ENCODE data around the gene CTSC.

The CTSC gene

GRCh38 chr11:88367310-88367709, 29.8 kb upstream of the CTSC start:
- Histone ChIP-seq H3K27ac (ENCODE audit: low read depth, low read length) (no peak overlapping the region), H3K27me3 (ENCODE audit: insufficient read depth, low read length) (no peaks in the 10 kb centered on the region), H3K36me3 (ENCODE audit: insufficient read depth, low read length) (no peaks in the 10 kb centered on the region), H3K79me2 (ENCODE audit: control insufficient read depth, insufficient read depth, low read length, unreplicated experiment) (no peaks in the 10 kb centered on the region), H2AFZ (ENCODE audit: low read length, unreplicated experiment) (no peak overlapping the region), H3K4me1 (ENCODE audit: control insufficient read depth, insufficient read depth, low read length, unreplicated experiment) (peaks cover 17% of the 10 kb centered on the region), H3K4me3 (ENCODE audit: low read depth, low read length) (no peak overlapping the region)

- peak overlapping the region; percentile 6 for H3K27ac ChIP-seq (ENCODE audit: low read depth, low read length)
- no peak overlapping the region for H2AFZ ChIP-seq (ENCODE audit: low read length, unreplicated experiment)
Measured at GRCh38 chr11:88363648-88364065, 26.1 kb upstream of the CTSC start.

GRCh38 chr11:88363004-88363403, 25.5 kb upstream of the CTSC start:
- H3K4me3 ChIP-seq (ENCODE audit: low read depth, low read length) = no peak overlapping the region
- no peak overlapping the region for H2AFZ ChIP-seq (ENCODE audit: low read length, unreplicated experiment)
- peak overlapping the region; percentile 6; the same call in 1 of the 2 replicates for H3K27ac ChIP-seq (ENCODE audit: low read depth, low read length)
- no peaks in the 10 kb centered on the region for H3K36me3 ChIP-seq (ENCODE audit: insufficient read depth, low read length)
- H3K79me2 ChIP-seq (ENCODE audit: control insufficient read depth, insufficient read depth, low read length, unreplicated experiment) = no peaks in the 10 kb centered on the region
- H3K27me3 ChIP-seq (ENCODE audit: insufficient read depth, low read length) = no peaks in the 10 kb centered on the region
- peaks cover 26% of the 10 kb centered on the region for H3K4me1 ChIP-seq (ENCODE audit: control insufficient read depth, insufficient read depth, low read length, unreplicated experiment)

More at GRCh38 chr11:88363648-88364065, 26.1 kb upstream of the CTSC start:
- Histone ChIP-seq H3K4me3 (ENCODE audit: low read depth, low read length) (no peak overlapping the region), H3K36me3 (ENCODE audit: insufficient read depth, low read length) (no peaks in the 10 kb centered on the region), H3K27me3 (ENCODE audit: insufficient read depth, low read length) (no peaks in the 10 kb centered on the region), H3K79me2 (ENCODE audit: control insufficient read depth, insufficient read depth, low read length, unreplicated experiment) (no peaks in the 10 kb centered on the region), H3K4me1 (ENCODE audit: control insufficient read depth, insufficient read depth, low read length, unreplicated experiment) (peaks cover 23% of the 10 kb centered on the region)

GRCh38 chr11:88360141-88360540, 22.6 kb upstream of the CTSC start:
- Histone ChIP-seq H2AFZ (ENCODE audit: low read length, unreplicated experiment) (no peak overlapping the region), H3K4me3 (ENCODE audit: low read depth, low read length) (no peak overlapping the region), H3K27me3 (ENCODE audit: insufficient read depth, low read length) (no peaks in the 10 kb centered on the region), H3K4me1 (ENCODE audit: control insufficient read depth, insufficient read depth, low read length, unreplicated experiment) (peaks cover 37% of the 10 kb centered on the region), H3K36me3 (ENCODE audit: insufficient read depth, low read length) (no peaks in the 10 kb centered on the region), H3K79me2 (ENCODE audit: control insufficient read depth, insufficient read depth, low read length, unreplicated experiment) (no peaks in the 10 kb centered on the region), H3K27ac (ENCODE audit: low read depth, low read length) (no peak overlapping the region)

- H3K27ac ChIP-seq (ENCODE audit: low read depth, low read length) = no peak overlapping the region
- no peak overlapping the region for H3K4me3 ChIP-seq (ENCODE audit: low read depth, low read length)
Measured at GRCh38 chr11:88359541-88359940, 22.0 kb upstream of the CTSC start.

GRCh38 chr11:88359114-88359513, 21.6 kb upstream of the CTSC start:
- Histone ChIP-seq H3K4me3 (ENCODE audit: low read depth, low read length) (no peak overlapping the region), H3K36me3 (ENCODE audit: insufficient read depth, low read length) (no peaks in the 10 kb centered on the region), H3K27ac (ENCODE audit: low read depth, low read length) (no peak overlapping the region), H3K79me2 (ENCODE audit: control insufficient read depth, insufficient read depth, low read length, unreplicated experiment) (no peaks in the 10 kb centered on the region), H2AFZ (ENCODE audit: low read length, unreplicated experiment) (no peak overlapping the region), H3K27me3 (ENCODE audit: insufficient read depth, low read length) (no peaks in the 10 kb centered on the region), H3K4me1 (ENCODE audit: control insufficient read depth, insufficient read depth, low read length, unreplicated experiment) (peaks cover 33% of the 10 kb centered on the region)

More at GRCh38 chr11:88359541-88359940, 22.0 kb upstream of the CTSC start:
- Histone ChIP-seq H3K4me1 (ENCODE audit: control insufficient read depth, insufficient read depth, low read length, unreplicated experiment) (peaks cover 37% of the 10 kb centered on the region), H3K36me3 (ENCODE audit: insufficient read depth, low read length) (no peaks in the 10 kb centered on the region), H3K27me3 (ENCODE audit: insufficient read depth, low read length) (no peaks in the 10 kb centered on the region), H2AFZ (ENCODE audit: low read length, unreplicated experiment) (no peak overlapping the region), H3K79me2 (ENCODE audit: control insufficient read depth, insufficient read depth, low read length, unreplicated experiment) (no peaks in the 10 kb centered on the region)

GRCh38 chr11:88358040-88358431, 20.5 kb upstream of the CTSC start:
- Histone ChIP-seq H3K4me1 (ENCODE audit: control insufficient read depth, insufficient read depth, low read length, unreplicated experiment) (peaks cover 23% of the 10 kb centered on the region), H3K27me3 (ENCODE audit: insufficient read depth, low read length) (no peaks in the 10 kb centered on the region), H3K36me3 (ENCODE audit: insufficient read depth, low read length) (no peaks in the 10 kb centered on the region), H2AFZ (ENCODE audit: low read length, unreplicated experiment) (peak overlapping the region; percentile 87), H3K27ac (ENCODE audit: low read depth, low read length) (peak overlapping the region; percentile 90), H3K79me2 (ENCODE audit: control insufficient read depth, insufficient read depth, low read length, unreplicated experiment) (no peaks in the 10 kb centered on the region), H3K4me3 (ENCODE audit: low read depth, low read length) (no peak overlapping the region)

GRCh38 chr11:88357323-88358039, 19.9 kb upstream of the CTSC start:
- Histone ChIP-seq H3K36me3 (ENCODE audit: insufficient read depth, low read length) (no peaks in the 10 kb centered on the region), H3K4me3 (ENCODE audit: low read depth, low read length) (peak overlapping the region; percentile 31; the same call in 1 of the 2 replicates), H3K79me2 (ENCODE audit: control insufficient read depth, insufficient read depth, low read length, unreplicated experiment) (no peaks in the 10 kb centered on the region), H2AFZ (ENCODE audit: low read length, unreplicated experiment) (peak overlapping the region; percentile 87), H3K27ac (ENCODE audit: low read depth, low read length) (peak overlapping the region; percentile 90), H3K4me1 (ENCODE audit: control insufficient read depth, insufficient read depth, low read length, unreplicated experiment) (peaks cover 20% of the 10 kb centered on the region), H3K27me3 (ENCODE audit: insufficient read depth, low read length) (no peaks in the 10 kb centered on the region)

- Histone ChIP-seq H3K36me3 (ENCODE audit: insufficient read depth, low read length) (no peaks in the 10 kb centered on the region), H2AFZ (ENCODE audit: low read length, unreplicated experiment) (no peak overlapping the region), H3K4me1 (ENCODE audit: control insufficient read depth, insufficient read depth, low read length, unreplicated experiment) (peaks cover 20% of the 10 kb centered on the region), H3K27me3 (ENCODE audit: insufficient read depth, low read length) (no peaks in the 10 kb centered on the region), H3K4me3 (ENCODE audit: low read depth, low read length) (no peak overlapping the region), H3K79me2 (ENCODE audit: control insufficient read depth, insufficient read depth, low read length, unreplicated experiment) (no peaks in the 10 kb centered on the region), H3K27ac (ENCODE audit: low read depth, low read length) (no peak overlapping the region)
Measured at GRCh38 chr11:88355887-88356286, 18.4 kb upstream of the CTSC start.

- Histone ChIP-seq H2AFZ (ENCODE audit: low read length, unreplicated experiment) (no peak overlapping the region), H3K27ac (ENCODE audit: low read depth, low read length) (no peak overlapping the region), H3K4me1 (ENCODE audit: control insufficient read depth, insufficient read depth, low read length, unreplicated experiment) (peaks cover 20% of the 10 kb centered on the region), H3K79me2 (ENCODE audit: control insufficient read depth, insufficient read depth, low read length, unreplicated experiment) (no peaks in the 10 kb centered on the region), H3K27me3 (ENCODE audit: insufficient read depth, low read length) (no peaks in the 10 kb centered on the region), H3K4me3 (ENCODE audit: low read depth, low read length) (no peak overlapping the region), H3K36me3 (ENCODE audit: insufficient read depth, low read length) (no peaks in the 10 kb centered on the region)
Measured at GRCh38 chr11:88354912-88355311, 17.4 kb upstream of the CTSC start.

- H3K4me1 ChIP-seq (ENCODE audit: control insufficient read depth, insufficient read depth, low read length, unreplicated experiment) = peaks cover 14% of the 10 kb centered on the region
- no peak overlapping the region for H3K27ac ChIP-seq (ENCODE audit: low read depth, low read length)
- H3K4me3 ChIP-seq (ENCODE audit: low read depth, low read length) = 0 out of 2 replicates have a peak overlapping the region, but pooled peaks have one; percentile 20
- no peak overlapping the region for H2AFZ ChIP-seq (ENCODE audit: low read length, unreplicated experiment)
- H3K36me3 ChIP-seq (ENCODE audit: insufficient read depth, low read length) = no peaks in the 10 kb centered on the region
- no peaks in the 10 kb centered on the region for H3K79me2 ChIP-seq (ENCODE audit: control insufficient read depth, insufficient read depth, low read length, unreplicated experiment)
- no peaks in the 10 kb centered on the region for H3K27me3 ChIP-seq (ENCODE audit: insufficient read depth, low read length)
Measured at GRCh38 chr11:88353835-88354496, 16.4 kb upstream of the CTSC start.
